Measurements from ENCODE around the gene CNTNAP5.

CNTNAP5 gene

GRCh38 chr2:124810132-124810531 lies 785.0 kb downstream of the CNTNAP5 start:
- ATAC-seq = no peak
- TF ChIP-seq TSHZ2 (CRISPR knock-in tag; IDR thresholded peaks at IDR 0.05) (no peak), TOX (CRISPR knock-in tag; IDR thresholded peaks at IDR 0.05; ENCODE audit: borderline replicate concordance) (no peak), CSDC2 (CRISPR knock-in tag; IDR thresholded peaks at IDR 0.05) (no peak), OSR1 (CRISPR knock-in tag; IDR thresholded peaks at IDR 0.05) (no peak), PPARA (CRISPR knock-in tag; IDR thresholded peaks at IDR 0.05; ENCODE audit: borderline replicate concordance) (no peak), ZNF70 (CRISPR knock-in tag; IDR thresholded peaks at IDR 0.05) (no peak), SNAI2 (CRISPR knock-in tag; IDR thresholded peaks at IDR 0.05) (no peak), BACH2 (CRISPR knock-in tag; IDR thresholded peaks at IDR 0.05; ENCODE audit: borderline replicate concordance) (no peak), ZC3H10 (CRISPR knock-in tag; IDR thresholded peaks at IDR 0.05) (no peak), ISL1 (CRISPR knock-in tag; IDR thresholded peaks at IDR 0.05) (no peak), ARNTL (CRISPR knock-in tag; IDR thresholded peaks at IDR 0.05; ENCODE audit: borderline replicate concordance, low read depth) (no peak), TCF4 (CRISPR knock-in tag; IDR thresholded peaks at IDR 0.05; ENCODE audit: borderline replicate concordance) (no peak), CSRNP3 (CRISPR knock-in tag; IDR thresholded peaks at IDR 0.05) (no peak), POU6F1 (CRISPR knock-in tag; IDR thresholded peaks at IDR 0.05; ENCODE audit: borderline replicate concordance, low read depth) (no peak), ZNF565 (CRISPR knock-in tag; conservative IDR thresholded peaks at IDR 0.05; ENCODE audit: low read depth) (no peak), ZNF8 (CRISPR knock-in tag; IDR thresholded peaks at IDR 0.05) (no peak)

- no peak for ATAC-seq
- TF ChIP-seq CREB5 (CRISPR knock-in tag; IDR thresholded peaks at IDR 0.05; ENCODE audit: low read depth) = no peak
- no peak for TF ChIP-seq ESRRG (CRISPR knock-in tag; IDR thresholded peaks at IDR 0.05)
- TF ChIP-seq PATZ1 (CRISPR knock-in tag; IDR thresholded peaks at IDR 0.05; ENCODE audit: borderline replicate concordance) = no peak
- TF ChIP-seq ZFP30 (CRISPR knock-in tag; IDR thresholded peaks at IDR 0.05) = no peak
- no peak for TF ChIP-seq ARNTL (CRISPR knock-in tag; IDR thresholded peaks at IDR 0.05; ENCODE audit: borderline replicate concordance, low read depth)
- TF ChIP-seq ZNF70 (CRISPR knock-in tag; IDR thresholded peaks at IDR 0.05) = no peak
- TF ChIP-seq OSR1 (CRISPR knock-in tag; IDR thresholded peaks at IDR 0.05) = no peak
- TF ChIP-seq TOX (CRISPR knock-in tag; IDR thresholded peaks at IDR 0.05; ENCODE audit: borderline replicate concordance) = no peak
- no peak for TF ChIP-seq ISL1 (CRISPR knock-in tag; IDR thresholded peaks at IDR 0.05)
- no peak for TF ChIP-seq RARB (CRISPR knock-in tag; IDR thresholded peaks at IDR 0.05)
- no peak for TF ChIP-seq CSDC2 (CRISPR knock-in tag; IDR thresholded peaks at IDR 0.05)
- TF ChIP-seq ZC3H10 (CRISPR knock-in tag; IDR thresholded peaks at IDR 0.05) = no peak
- no peak for TF ChIP-seq PPARA (CRISPR knock-in tag; IDR thresholded peaks at IDR 0.05; ENCODE audit: borderline replicate concordance)
- TF ChIP-seq GLIS3 (CRISPR knock-in tag; IDR thresholded peaks at IDR 0.05) = no peak
- no peak for TF ChIP-seq TCF4 (CRISPR knock-in tag; IDR thresholded peaks at IDR 0.05; ENCODE audit: borderline replicate concordance)
- TF ChIP-seq SNAI2 (CRISPR knock-in tag; IDR thresholded peaks at IDR 0.05) = no peak
- TF ChIP-seq ZNF565 (CRISPR knock-in tag; conservative IDR thresholded peaks at IDR 0.05; ENCODE audit: low read depth) = no peak
- no peak for TF ChIP-seq CSRNP3 (CRISPR knock-in tag; IDR thresholded peaks at IDR 0.05)
Measured at GRCh38 chr2:124814968-124815745, 790.1 kb downstream of the CNTNAP5 start.

All from SK-N-SH treated with all-trans-retinoic acid at 6 μM for 48 hours (cell line).